Neural crest cell (in vitro differentiated cells): ENCODE measurements around the gene TSPAN15. TPM values are rescaled to one million over a fixed set of nuclear protein-coding genes. Genes with fewer than 3 reads are reported as not detected.
"Not testable (repeated sequence)": the region's sequence is repeated elsewhere in the genome, so short reads cannot be mapped to it uniquely, and the experiment has no call there.

Experiments
- DNase-seq: peaks from one replicate; pipeline ENCODE4 v3.0.0; 2021; ENCODE audit warnings: low read depth, mixed read lengths, low spot score
- H3K27ac Mint-ChIP-seq: one replicate; pipeline ENCODE4 v1.8.0; 2021; ENCODE audit warnings: mild to moderate bottlenecking, mixed read lengths; ENCODE audit not compliant: unreplicated experiment
- H3K27me3 Mint-ChIP-seq: 2 replicates; pipeline ENCODE4 v1.8.0; 2021; ENCODE audit warnings: low read depth, mild to moderate bottlenecking, mixed read lengths
- H3K36me3 Mint-ChIP-seq: 2 replicates; pipeline ENCODE4 v1.8.0; 2021; ENCODE audit warnings: low read depth, mild to moderate bottlenecking, mixed read lengths
- H3K4me1 Mint-ChIP-seq: 2 replicates; pipeline ENCODE4 v1.8.0; 2021; ENCODE audit warnings: mixed read lengths
- H3K4me3 Mint-ChIP-seq: one replicate; pipeline ENCODE4 v1.8.0; 2021; ENCODE audit warnings: mild to moderate bottlenecking, mixed read lengths
- H3K9me3 Mint-ChIP-seq: 2 replicates; pipeline ENCODE4 v1.8.0; 2021; ENCODE audit warnings: mixed read lengths
- CTCF ChIP-seq: fragments of 200-600 bp; sonication (generic); conservative IDR thresholded peaks from 2 replicates; pipeline ENCODE4 v1.5.0; 2021; ENCODE audit warnings: antibody characterized with exemption, mild to moderate bottlenecking
- total RNA-seq: library from RNA; stranded (reverse); gene quantifications from 2 replicates; pipeline ENCODE4 v1.2.1, GENCODE V29; 2021

The TSPAN15 gene
- total RNA-seq, 1 donor from 2014 or later, result 12.3 TPM

- H3K4me3 Mint-ChIP-seq, result no peak overlapping the region
- H3K4me1 Mint-ChIP-seq, result no peaks in the 10 kb centered on the region
- no peaks in the 10 kb centered on the region for H3K9me3 Mint-ChIP-seq
- H3K36me3 Mint-ChIP-seq, result no peaks in the 10 kb centered on the region
- no peak for TF ChIP-seq CTCF
- H3K27ac Mint-ChIP-seq, result no peak overlapping the region
- H3K27me3 Mint-ChIP-seq, result peaks cover 48% of the 10 kb centered on the region
- DNase-seq, result no peak
These were observed 65.5 kb downstream of the TSPAN15 start for GRCh38 chr10:69516796-69517195.

GRCh38 chr10:69517271-69517848 is 66.1 kb downstream of the TSPAN15 start:
- TF ChIP-seq CTCF, result no peak
- H3K4me3 Mint-ChIP-seq, result no peak overlapping the region
- H3K9me3 Mint-ChIP-seq, result no peaks in the 10 kb centered on the region
- no peaks in the 10 kb centered on the region for H3K36me3 Mint-ChIP-seq
- H3K27me3 Mint-ChIP-seq, result peaks cover 47% of the 10 kb centered on the region
- no peak overlapping the region for H3K27ac Mint-ChIP-seq
- H3K4me1 Mint-ChIP-seq, result no peaks in the 10 kb centered on the region
- no peak for DNase-seq

- no peaks in the 10 kb centered on the region for H3K9me3 Mint-ChIP-seq
- H3K4me3 Mint-ChIP-seq, result no peak overlapping the region
These were observed 76.7 kb downstream of the TSPAN15 start for GRCh38 chr10:69527961-69528360.

DNA sequence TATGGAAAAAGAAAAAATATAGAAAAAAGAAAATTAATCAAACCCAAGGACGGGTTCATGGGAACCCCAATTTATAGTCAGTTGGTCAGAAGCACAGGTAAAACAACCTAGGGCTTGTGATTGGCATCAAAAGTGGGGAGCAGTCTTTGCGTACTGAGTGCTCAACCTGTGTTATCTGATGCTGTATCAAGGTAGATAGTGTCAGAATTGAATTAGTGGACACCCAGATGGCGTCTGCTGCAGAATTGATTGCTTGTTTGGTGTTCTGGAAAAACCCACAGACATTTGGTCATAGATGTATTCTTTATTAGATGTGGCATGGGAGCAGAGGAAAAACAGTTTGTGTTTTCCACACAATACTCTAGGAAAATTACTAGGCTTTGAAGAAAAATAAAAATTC is 82.4 kb downstream of the TSPAN15 start:
- Mint-ChIP-seq H3K27me3 (peaks cover 60% of the 10 kb centered on the region), H3K9me3 (peaks cover 9% of the 10 kb centered on the region), H3K27ac (no peak overlapping the region), H3K4me3 (no peak overlapping the region), H3K36me3 (peaks cover 4% of the 10 kb centered on the region), H3K4me1 (no peaks in the 10 kb centered on the region)
- TF ChIP-seq CTCF, result no peak
- DNase-seq, result no peak

More at GRCh38 chr10:69527961-69528360, 76.7 kb downstream of the TSPAN15 start:
- peaks cover 54% of the 10 kb centered on the region for H3K27me3 Mint-ChIP-seq
- no peaks in the 10 kb centered on the region for H3K36me3 Mint-ChIP-seq
- no peak overlapping the region for H3K27ac Mint-ChIP-seq
- TF ChIP-seq CTCF, result no peak
- no peak for DNase-seq
- H3K4me1 Mint-ChIP-seq, result no peaks in the 10 kb centered on the region

DNA sequence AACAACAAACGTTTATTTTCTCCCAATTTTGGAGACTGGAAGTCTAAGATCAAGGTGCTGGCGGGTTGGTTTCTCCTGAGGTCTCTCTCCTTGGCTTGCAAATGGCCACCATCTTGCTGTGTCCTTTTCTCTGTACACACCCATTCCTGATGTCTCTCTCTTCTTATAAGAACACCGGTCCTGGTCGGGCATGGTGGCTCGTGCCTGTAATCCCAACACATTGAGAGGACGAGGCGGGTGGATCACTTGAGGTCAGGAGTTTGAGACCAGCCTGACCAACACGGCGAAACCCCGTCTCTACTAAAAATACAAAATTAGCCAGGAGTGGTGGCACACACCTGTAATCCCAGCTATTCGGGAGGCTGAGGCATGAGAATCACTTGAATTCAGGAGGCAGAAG is 85.3 kb downstream of the TSPAN15 start:
- Mint-ChIP-seq H3K9me3 (peaks cover 25% of the 10 kb centered on the region), H3K27me3 (peaks cover 66% of the 10 kb centered on the region), H3K36me3 (peaks cover 16% of the 10 kb centered on the region)
- H3K4me1 Mint-ChIP-seq, DNase-seq, H3K27ac Mint-ChIP-seq, H3K4me3 Mint-ChIP-seq: not testable (repeated sequence)

GRCh38 chr10:69537449-69537848 is 86.2 kb downstream of the TSPAN15 start:
- no peak overlapping the region for H3K4me3 Mint-ChIP-seq
- H3K27ac Mint-ChIP-seq, result no peak overlapping the region
- peaks cover 64% of the 10 kb centered on the region for H3K27me3 Mint-ChIP-seq
- no peak for TF ChIP-seq CTCF
- peaks cover 23% of the 10 kb centered on the region for H3K36me3 Mint-ChIP-seq
- DNase-seq, result no peak
- no peaks in the 10 kb centered on the region for H3K4me1 Mint-ChIP-seq
- H3K9me3 Mint-ChIP-seq, result peaks cover 32% of the 10 kb centered on the region
